HepG2 (cell line): ENCODE results near the gene MAPK14. TPM values are rescaled to one million over a fixed set of nuclear protein-coding genes. Genes with fewer than 3 reads are reported as not detected.
A peak's percentile ranks its signal among the peaks of the same experiment; 100 is the strongest.

Experiments used
- ATAC-seq: fragments of 200-7000 bp; cut with Tn5 transposase; 3 replicates; pipeline ENCODE4 v1.9.1; 2020; ENCODE audit warnings: mild to moderate bottlenecking, moderate library complexity
- BruUV-seq: library from RNA; stranded (reverse); fragments of 400-500 nt; replicated peaks from 2 replicates; lab custom pipeline; 2021; lab: Mats Ljungman, UMichigan
- CTCF ChIA-PET: fragments of 300-600 bp; formaldehyde crosslinking; extraction: SDS; loops from one replicate; lab custom pipeline; 2021; ENCODE audit warnings: low total read pairs, inconsistent platforms, low intra/inter-chr PET ratio; lab: Yijun Ruan, JAX
- POLR2A ChIA-PET: fragments of 350-600 bp; sonication (Branson Sonifier 250); formaldehyde crosslinking; loops from one replicate; lab custom pipeline; 2020; ENCODE audit warnings: antibody characterized with exemption, inconsistent platforms; lab: Yijun Ruan, JAX
- DNase-seq: peaks from one replicate; pipeline ENCODE4 v3.0.0-alpha.2; 2015; ENCODE audit warnings: low spot score
- FAIRE-seq: peaks from 3 replicates; lab custom pipeline; 2011; peaks lifted over from hg19 to GRCh38; lab: Jason Lieb, UNC
- H2AFZ ChIP-seq: one replicate; pipeline ENCODE4 v1.6.1; 2011; ENCODE audit warnings: low read length, inconsistent platforms
- H3K27ac ChIP-seq: fragments of 300-600 bp; 3 replicates; pipeline ENCODE4 v1.8.0; 2011; ENCODE audit warnings: mixed run types, mild to moderate bottlenecking, mixed read lengths, low read length, inconsistent platforms; ENCODE audit not compliant: insufficient read depth; ENCODE audit errors: extremely low read length
- H3K27me3 ChIP-seq, 2 experiments: fragments of 200-600 bp in 1 of 2; 2 replicates in 1 of 2; 3 replicates in 1 of 2; pipeline versions ENCODE4 v1.6.0 to v1.8.0; 2011; ENCODE audit warnings: low read length in 2 of 2, mild to moderate bottlenecking in 2 of 2, moderate library complexity in 2 of 2, inconsistent platforms in 1 of 2; ENCODE audit not compliant: insufficient read depth in 2 of 2, control insufficient read depth in 1 of 2
- H3K36me3 ChIP-seq, 2 experiments: fragments of 200-600 bp in 1 of 2; replicated peaks in 1 of 2; 2 replicates in 1 of 2; 3 replicates in 1 of 2; pipeline versions ENCODE4 v1.5.1 to v1.8.0; 2011; ENCODE audit warnings: low read length in 2 of 2, inconsistent platforms in 1 of 2; ENCODE audit not compliant: insufficient read depth in 2 of 2, control insufficient read depth in 1 of 2
- H3K4me1 ChIP-seq: 2 replicates; pipeline ENCODE4 v1.5.1; 2012; ENCODE audit warnings: low read length, inconsistent platforms; ENCODE audit not compliant: insufficient read depth
- H3K4me2 ChIP-seq: 2 replicates; pipeline ENCODE4 v1.6.0; 2011; ENCODE audit warnings: low read depth, low read length, inconsistent platforms
- H3K4me3 ChIP-seq, 3 experiments: fragments of 200-600 bp in 1 of 3; sonication (generic), shearing (Covaris generic) in 1 of 3; replicated peaks in 1 of 3; 2 replicates each; pipeline ENCODE4 v1.5.1; 2011 to 2016; ENCODE audit warnings: low read length in 3 of 3, inconsistent platforms in 2 of 3, low read depth in 2 of 3, mild to moderate bottlenecking in 2 of 3, control low read depth in 1 of 3, mixed read lengths in 1 of 3; ENCODE audit not compliant: insufficient read depth in 1 of 3
- H3K79me2 ChIP-seq: one replicate; pipeline ENCODE4 v1.6.1; 2011; ENCODE audit warnings: low read length, inconsistent platforms; ENCODE audit not compliant: insufficient read depth
- H3K9ac ChIP-seq: 2 replicates; pipeline ENCODE4 v1.6.0; 2011; ENCODE audit warnings: mild to moderate bottlenecking, low read depth, low read length, inconsistent platforms; ENCODE audit not compliant: insufficient read depth
- H3K9me3 ChIP-seq: 2 replicates; pipeline ENCODE4 v1.5.1; 2012; ENCODE audit warnings: mild to moderate bottlenecking, low read length
- H4K20me1 ChIP-seq: 2 replicates; pipeline ENCODE4 v1.6.0; 2011; ENCODE audit warnings: inconsistent platforms, mild to moderate bottlenecking, low read length, moderate library complexity; ENCODE audit not compliant: insufficient read depth
- AGO2 ChIP-seq: fragments of 200-400 bp; formaldehyde crosslinking; optimal IDR thresholded peaks from 2 replicates; pipeline ENCODE3; 2017; ENCODE audit warnings: mild to moderate bottlenecking, low read depth, low read length, moderate library complexity
- ARNT ChIP-seq: fragments of 450-650 bp; IDR thresholded peaks from 2 replicates; pipeline ENCODE4 v1.6.1; 2017
- ATAD3A ChIP-seq: sonication (generic); formaldehyde crosslinking; IDR thresholded peaks from 2 replicates; pipeline ENCODE4 v1.4.0; 2020; ENCODE audit warnings: missing genetic modification reagents
- ATRX ChIP-seq: sonication (generic); formaldehyde crosslinking; IDR thresholded peaks from 2 replicates; pipeline ENCODE4 v1.4.0; 2020; ENCODE audit warnings: missing genetic modification reagents, borderline replicate concordance
- FOXJ3 ChIP-seq: sonication (generic); formaldehyde crosslinking; IDR thresholded peaks from 2 replicates; pipeline ENCODE4 v1.4.0; 2020; ENCODE audit warnings: missing genetic modification reagents, mild to moderate bottlenecking, borderline replicate concordance
- GABPA ChIP-seq, 2 experiments: IDR thresholded peaks; 2 replicates each; pipeline ENCODE4 v1.6.1; 2011 to 2016; ENCODE audit warnings: low read depth in 2 of 2, low read length in 1 of 2, missing biosample characterization in 1 of 2, missing genetic modification characterization in 1 of 2
- GATAD2A ChIP-seq: IDR thresholded peaks from 2 replicates; pipeline ENCODE4 v1.6.1; 2016
- HES4 ChIP-seq: sonication (generic); formaldehyde crosslinking; IDR thresholded peaks from 2 replicates; pipeline ENCODE4 v1.9.0; 2021; ENCODE audit warnings: mild to moderate bottlenecking, missing genetic modification reagents, borderline replicate concordance
- HNF4G ChIP-seq, 2 experiments: sonication (generic) in 1 of 2; formaldehyde crosslinking in 1 of 2; IDR thresholded peaks; 2 replicates each; pipeline versions ENCODE4 v1.4.0 to v1.6.1; 2011 to 2020; ENCODE audit warnings: borderline replicate concordance in 2 of 2, low read depth in 2 of 2, mild to moderate bottlenecking in 2 of 2, low read length in 1 of 2, missing genetic modification reagents in 1 of 2, moderate library complexity in 1 of 2
- LCORL ChIP-seq, 2 experiments: fragments of 450-650 bp in 1 of 2; sonication (generic) in 1 of 2; formaldehyde crosslinking in 1 of 2; IDR thresholded peaks; 2 replicates each; pipeline versions ENCODE4 v1.5.0 to v1.6.1; 2017 to 2020; ENCODE audit warnings: antibody characterized with exemption in 1 of 2, missing genetic modification reagents in 1 of 2
- MNT ChIP-seq: fragments of 450-650 bp; IDR thresholded peaks from 2 replicates; pipeline ENCODE4 v1.6.1; 2016
- RCOR2 ChIP-seq: IDR thresholded peaks from 2 replicates; pipeline ENCODE4 v1.6.1; 2016; ENCODE audit warnings: missing biosample characterization, missing genetic modification reagents
- RORA ChIP-seq: sonication (generic); formaldehyde crosslinking; IDR thresholded peaks from 2 replicates; pipeline ENCODE4 v1.5.0; 2020; ENCODE audit warnings: mild to moderate bottlenecking, missing genetic modification reagents, moderate library complexity
- SUZ12 ChIP-seq: fragments of 150-350 bp; IDR thresholded peaks from 2 replicates; pipeline ENCODE4 v1.6.1; 2014; ENCODE audit warnings: low read depth, low read length
- ZBTB7A ChIP-seq: sonication (generic); formaldehyde crosslinking; IDR thresholded peaks from 2 replicates; pipeline ENCODE4 v1.8.0; 2022; ENCODE audit warnings: mild to moderate bottlenecking, missing genetic modification reagents
- ZFP62 ChIP-seq: sonication (generic); formaldehyde crosslinking; IDR thresholded peaks from 2 replicates; pipeline ENCODE4 v1.4.0; 2020; ENCODE audit warnings: missing genetic modification reagents
- ZNF12 ChIP-seq: sonication (generic); formaldehyde crosslinking; IDR thresholded peaks from 2 replicates; pipeline ENCODE4 v1.5.0; 2020; ENCODE audit warnings: missing genetic modification reagents
- ZNF224 ChIP-seq: sonication (generic); formaldehyde crosslinking; IDR thresholded peaks from 2 replicates; pipeline ENCODE4 v1.5.0; 2020; ENCODE audit warnings: mild to moderate bottlenecking, missing genetic modification reagents
- ZNF335 ChIP-seq: sonication (generic); formaldehyde crosslinking; IDR thresholded peaks from 2 replicates; pipeline ENCODE4 v1.4.0; 2020; ENCODE audit warnings: missing genetic modification reagents
- ZNF552 ChIP-seq: sonication (generic); formaldehyde crosslinking; IDR thresholded peaks from 2 replicates; pipeline ENCODE4 v1.9.0; 2022; ENCODE audit warnings: missing genetic modification reagents, mild to moderate bottlenecking, borderline replicate concordance
- ZNF691 ChIP-seq: sonication (generic); formaldehyde crosslinking; IDR thresholded peaks from 2 replicates; pipeline ENCODE4 v1.4.0; 2020; ENCODE audit warnings: missing genetic modification reagents, low read depth, mild to moderate bottlenecking, borderline replicate concordance
- ZNF740 ChIP-seq: sonication (generic); formaldehyde crosslinking; IDR thresholded peaks from 2 replicates; pipeline ENCODE4 v1.4.0; 2020; ENCODE audit warnings: missing genetic modification reagents
- ZSCAN29 ChIP-seq: sonication (generic); formaldehyde crosslinking; conservative IDR thresholded peaks from 2 replicates; pipeline ENCODE4 v1.4.0; 2020; ENCODE audit warnings: mild to moderate bottlenecking, missing genetic modification reagents
- WGBS: methylation state at CpG from one replicate; pipeline ENCODE4 v1.1.6; 2017; ENCODE audit warnings: low lambda C conversion rate; 5-methylcytosine and 5-hydroxymethylcytosine counted together
- in situ Hi-C: cut with HindIII; loops from 2 replicates; pipeline ENCODE4 v1.10.0; 2017; ENCODE audit warnings: low pct_unique_long_range_greater_than_20kb; ENCODE audit not compliant: extremely low pct_ligation_motif_present
- intact Hi-C: fragments of 100-400 bp; cut with micrococcal nuclease; formaldehyde crosslinking; loops from one replicate; pipeline ENCODE4 v1.10.0; 2022; ENCODE audit not compliant: unreplicated experiment
- polyA plus RNA-seq, 8 experiments: library from polyadenylated mRNA; depleted of rRNA in 3 of 8; stranded (reverse) in 7 of 8; unstranded in 1 of 8; fragments of >200 nt; fragmentation: Illumina TruSeq in 4 of 8; extraction: Trizol in 4 of 8; gene quantifications; 2 replicates each; pipeline versions ENCODE4 v1.2.1 to v1.2.3, GENCODE V29; 2011 to 2016; ENCODE audit warnings: low read depth in 4 of 8, missing spikeins in 1 of 8, mixed read lengths in 1 of 8; ENCODE audit not compliant: insufficient read depth in 1 of 8
- total RNA-seq, 5 experiments: library from RNA; depleted of rRNA; stranded (reverse); fragments of >200 nt; fragmentation: Illumina TruSeq; extraction: Trizol; gene quantifications; 2 replicates each; pipeline ENCODE4 v1.2.3, GENCODE V29; 2016; ENCODE audit warnings: low read depth in 1 of 5

The MAPK14 gene
- total and polyA plus RNA-seq, 2 of the 13 experiments (the other 11 are each of a cell fraction or from before 2014, with no cell fraction given): 66.3 to 67.3 TPM

- TF ChIP-seq ZBTB7A (CRISPR knock-in tag) (no peak), HES4 (CRISPR knock-in tag) (no peak), ZNF224 (CRISPR knock-in tag) (no peak), AGO2 (peak; percentile 45), ZNF740 (no peak), ATRX (no peak), ZFP62 (CRISPR knock-in tag) (no peak), MNT (no peak), HNF4G (IDR thresholded peaks at IDR 0.05; ENCODE audit: borderline replicate concordance, low read depth, low read length) (no peak), HNF4G (CRISPR knock-in tag; IDR thresholded peaks at IDR 0.05; ENCODE audit: borderline replicate concordance, low read depth) (no peak)
- TF ChIP-seq, all 625 proteins: peak for 4
These were observed 92.4 kb downstream of the MAPK14 start (continued) for GRCh38 chr6:36120018-36120417.

GRCh38 chr6:36120539-36120938 lies 92.9 kb downstream of the MAPK14 start:
- Histone ChIP-seq H3K9me3 (no peaks in the 10 kb centered on the region), H3K4me3 (no peak overlapping the region), H3K4me1 (peaks cover 32% of the 10 kb centered on the region), H3K79me2 (no peaks in the 10 kb centered on the region), H3K27me3 (no peaks in the 10 kb centered on the region), H3K9ac (no peak overlapping the region), H4K20me1 (no peaks in the 10 kb centered on the region), H3K27ac (no peak overlapping the region), H2AFZ (no peak overlapping the region), H3K36me3 (peaks cover 0 to 2% of the 10 kb centered on the region in 2 experiments; a peak in 1 of 5 replicates), H3K4me2 (no peak overlapping the region)
- ChIA-PET POLR2A (interaction anchor here (0.9 to 4.2 kb wide), 4 partner anchors 11 to 93 kb away, joined by 3 to 29 read pairs (median 8); partner anchors contain the start of gene MAPK14), CTCF (no interaction called here)
- in situ Hi-C loops (no loop called here), intact Hi-C loops (no loop called here)
- ATAC-seq (no peak), FAIRE-seq (no peak), DNase-seq (no peak)
- no TSS peak for BruUV-seq
- WGBS: 85% methylated on average over 10 of the region's 10 CpGs
- TF ChIP-seq ZNF691 (CRISPR knock-in tag) (no peak), ZNF335 (CRISPR knock-in tag) (no peak), GATAD2A (CRISPR knock-in tag) (no peak), ATAD3A (no peak), ZNF12 (CRISPR knock-in tag) (no peak), ZSCAN29 (CRISPR knock-in tag) (no peak), GABPA (IDR thresholded peaks at IDR 0.05; ENCODE audit: low read depth, low read length) (no peak), GABPA (CRISPR knock-in tag; IDR thresholded peaks at IDR 0.05; ENCODE audit: low read depth) (no peak), ZNF552 (CRISPR knock-in tag) (no peak), RORA (CRISPR knock-in tag) (no peak), LCORL (IDR thresholded peaks at IDR 0.05) (no peak), LCORL (CRISPR knock-in tag; IDR thresholded peaks at IDR 0.05) (no peak), RCOR2 (no peak), FOXJ3 (CRISPR knock-in tag) (no peak), ARNT (no peak), SUZ12 (no peak)
